ENCODE measurements around the gene ATP2C2. TPM values are rescaled to one million over a fixed set of nuclear protein-coding genes. Genes with fewer than 3 reads are reported as not detected.

Gene ATP2C2
- total and polyA plus RNA-seq, 2 donors (not counting 1 experiment from before 2014, with no cell fraction given): not detected

DNA sequence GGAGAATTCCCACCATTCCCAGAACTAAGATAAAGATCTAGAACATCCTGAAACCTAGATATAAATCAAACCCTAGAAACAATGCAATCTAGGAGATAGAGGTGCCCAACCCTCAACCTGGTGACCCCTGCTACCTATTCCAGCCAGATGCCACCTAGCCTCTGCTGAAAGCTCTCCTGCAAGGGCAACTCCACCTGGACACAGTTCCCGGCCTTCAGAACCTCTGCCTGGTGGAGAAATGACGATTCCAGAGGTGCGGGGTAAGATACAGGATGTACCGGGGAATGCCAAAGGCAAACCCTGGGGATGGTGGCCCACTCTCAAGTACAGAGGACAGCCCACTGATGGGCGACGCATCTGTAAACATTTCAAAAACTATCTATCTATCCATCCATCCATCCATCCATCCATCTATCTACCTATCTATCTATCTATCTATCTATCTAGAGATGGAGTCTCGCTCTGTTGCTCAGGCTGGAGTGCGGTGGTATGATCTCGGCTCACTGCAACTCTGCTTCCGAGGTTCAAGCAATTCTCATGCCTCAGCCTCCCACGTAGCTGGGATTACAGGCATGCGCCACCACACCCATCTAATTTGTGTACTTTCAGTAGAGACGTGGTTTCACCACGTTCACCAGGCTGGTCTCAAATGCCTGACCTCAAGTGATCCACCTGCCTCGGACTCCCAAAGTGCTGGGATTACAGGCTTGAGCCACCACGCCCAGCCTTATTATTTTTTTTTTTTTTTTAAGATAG is 117.1 kb downstream of the ATP2C2 start:
- CTCF ChIA-PET: interaction anchor here (0.7 kb wide), 1 partner anchor 240 kb away, joined by 6 read pairs; no protein-coding TSS in a partner anchor
- Histone ChIP-seq H3K4me3 (ENCODE audit: control extremely low read depth in 1 of 5, extremely low read depth in 1 of 5, insufficient read depth in 1 of 5, low read depth in 2 of 5, low read length in 4 of 5) (no peak overlapping the region), H3K9ac (ENCODE audit: low read length) (no peak overlapping the region), H2AFZ (ENCODE audit: insufficient read depth, low read depth, low read length, poor library complexity, severe bottlenecking) (no peak overlapping the region), H4K20me1 (ENCODE audit: control insufficient read depth, insufficient read depth, low read length, poor library complexity, severe bottlenecking) (no peaks in the 10 kb centered on the region), H3K27ac (ENCODE audit: low read length in 2 of 2) (no peak overlapping the region), H3K4me1 (ENCODE audit: control insufficient read depth in 2 of 2, insufficient read depth in 2 of 2, low read length in 2 of 2) (no peaks in the 10 kb centered on the region), H3K36me3 (replicated peaks in 1 of 2; ENCODE audit: control extremely low read depth in 1 of 2, control insufficient read depth in 1 of 2, extremely low read depth in 1 of 2, insufficient read depth in 2 of 2, low read length in 1 of 2) (peaks cover 0 to 5% of the 10 kb centered on the region in 2 experiments), H3K9me3 (ENCODE audit: control extremely low read depth in 1 of 3, control insufficient read depth in 2 of 3, insufficient read depth in 1 of 3, low read length in 2 of 3) (no peaks in the 10 kb centered on the region), H3K27me3 (replicated peaks in 1 of 4; ENCODE audit: control extremely low read depth in 1 of 4, control insufficient read depth in 3 of 4, insufficient read depth in 4 of 4, low read length in 3 of 4) (no peaks in the 10 kb centered on the region), H3K79me2 (ENCODE audit: control insufficient read depth, insufficient read depth, low read length) (no peaks in the 10 kb centered on the region), H3K4me2 (replicated peaks; ENCODE audit: low read depth, low read length, poor library complexity, severe bottlenecking) (no peak overlapping the region)
- no peak for DNase-seq
- Mint-ChIP-seq H3K4me3 (no peak overlapping the region), H3K27ac (no peak overlapping the region), H3K4me1 (no peaks in the 10 kb centered on the region), H3K9me3 (ENCODE audit: insufficient read depth) (no peaks in the 10 kb centered on the region), H3K27me3 (no peaks in the 10 kb centered on the region)
- intact Hi-C loops (cut with micrococcal nuclease): no loop called here
- POLR2A ChIA-PET: no interaction called here
- TF ChIP-seq, protein P1, sequence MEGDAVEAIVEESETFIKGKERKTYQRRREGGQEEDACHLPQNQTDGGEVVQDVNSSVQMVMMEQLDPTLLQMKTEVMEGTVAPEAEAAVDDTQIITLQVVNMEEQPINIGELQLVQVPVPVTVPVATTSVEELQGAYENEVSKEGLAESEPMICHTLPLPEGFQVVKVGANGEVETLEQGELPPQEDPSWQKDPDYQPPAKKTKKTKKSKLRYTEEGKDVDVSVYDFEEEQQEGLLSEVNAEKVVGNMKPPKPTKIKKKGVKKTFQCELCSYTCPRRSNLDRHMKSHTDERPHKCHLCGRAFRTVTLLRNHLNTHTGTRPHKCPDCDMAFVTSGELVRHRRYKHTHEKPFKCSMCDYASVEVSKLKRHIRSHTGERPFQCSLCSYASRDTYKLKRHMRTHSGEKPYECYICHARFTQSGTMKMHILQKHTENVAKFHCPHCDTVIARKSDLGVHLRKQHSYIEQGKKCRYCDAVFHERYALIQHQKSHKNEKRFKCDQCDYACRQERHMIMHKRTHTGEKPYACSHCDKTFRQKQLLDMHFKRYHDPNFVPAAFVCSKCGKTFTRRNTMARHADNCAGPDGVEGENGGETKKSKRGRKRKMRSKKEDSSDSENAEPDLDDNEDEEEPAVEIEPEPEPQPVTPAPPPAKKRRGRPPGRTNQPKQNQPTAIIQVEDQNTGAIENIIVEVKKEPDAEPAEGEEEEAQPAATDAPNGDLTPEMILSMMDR (IDR thresholded peaks at IDR 0.05): no peak
- 98% methylated on average over 11 of the region's 16 CpGs for WGBS (ENCODE audit: insufficient coverage)
- no peak for ATAC-seq (ENCODE audit: low read depth)

DNA sequence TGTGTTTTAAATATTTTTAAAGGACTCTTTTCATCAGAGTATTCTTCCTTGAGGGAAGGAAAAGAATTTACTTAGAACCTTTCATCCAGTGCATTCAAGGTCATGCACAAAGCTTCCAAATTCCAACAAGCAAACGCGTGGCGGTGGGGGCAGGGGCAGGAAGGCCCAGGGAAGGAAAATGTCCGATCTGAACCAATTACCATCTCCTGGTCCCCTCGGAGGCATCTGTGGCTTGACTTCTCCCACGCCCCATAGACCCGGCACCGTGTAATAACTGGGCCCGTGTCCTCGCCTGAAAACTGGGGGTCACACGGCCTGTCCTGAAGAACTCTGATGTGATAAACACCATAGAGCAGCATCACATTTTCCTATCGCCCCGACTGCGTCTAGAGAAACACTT is 117.8 kb downstream of the ATP2C2 start:
- CTCF ChIA-PET: no interaction called here
- intact Hi-C loops (cut with micrococcal nuclease): no loop called here
- TF ChIP-seq EZH2 (IDR thresholded peaks at IDR 0.05; ENCODE audit: borderline replicate concordance, insufficient read depth, low read depth, low read length, poor library complexity, severe bottlenecking): no peak
- TF ChIP-seq, protein P1 (IDR thresholded peaks at IDR 0.05): no peak
- Histone ChIP-seq H3K27ac (ENCODE audit: low read length in 2 of 2) (no peak overlapping the region), H2AFZ (ENCODE audit: insufficient read depth, low read depth, low read length, poor library complexity, severe bottlenecking) (no peak overlapping the region), H3K9me3 (ENCODE audit: control extremely low read depth in 1 of 3, control insufficient read depth in 2 of 3, insufficient read depth in 1 of 3, low read length in 2 of 3) (no peaks in the 10 kb centered on the region), H3K9ac (ENCODE audit: low read length) (no peak overlapping the region), H3K36me3 (replicated peaks in 1 of 2; ENCODE audit: control extremely low read depth in 1 of 2, control insufficient read depth in 1 of 2, extremely low read depth in 1 of 2, insufficient read depth in 2 of 2, low read length in 1 of 2) (peaks cover 0 to 5% of the 10 kb centered on the region in 2 experiments), H3K79me2 (ENCODE audit: control insufficient read depth, insufficient read depth, low read length) (no peaks in the 10 kb centered on the region), H3K4me3 (ENCODE audit: control extremely low read depth in 1 of 5, extremely low read depth in 1 of 5, insufficient read depth in 1 of 5, low read depth in 2 of 5, low read length in 4 of 5) (no peak overlapping the region), H3K4me2 (replicated peaks; ENCODE audit: low read depth, low read length, poor library complexity, severe bottlenecking) (no peak overlapping the region), H4K20me1 (ENCODE audit: control insufficient read depth, insufficient read depth, low read length, poor library complexity, severe bottlenecking) (no peaks in the 10 kb centered on the region), H3K4me1 (ENCODE audit: control insufficient read depth in 2 of 2, insufficient read depth in 2 of 2, low read length in 2 of 2) (no peaks in the 10 kb centered on the region), H3K27me3 (replicated peaks in 1 of 4; ENCODE audit: control extremely low read depth in 1 of 4, control insufficient read depth in 3 of 4, insufficient read depth in 4 of 4, low read length in 3 of 4) (no peaks in the 10 kb centered on the region)
- POLR2A ChIA-PET: no interaction called here
- no peaks in the 10 kb centered on the region for H3K9me3 Mint-ChIP-seq (ENCODE audit: insufficient read depth)
- WGBS (ENCODE audit: insufficient coverage): 90% methylated on average over 12 of the region's 14 CpGs
- DNase-seq (no peak), ATAC-seq (ENCODE audit: low read depth) (no peak)
- no peaks in the 10 kb centered on the region for H3K4me1 Mint-ChIP-seq
- no peaks in the 10 kb centered on the region for H3K27me3 Mint-ChIP-seq
- no peak overlapping the region for H3K27ac Mint-ChIP-seq
- no peak overlapping the region for H3K4me3 Mint-ChIP-seq

Measured in B cell (primary cell).